Measurements from ENCODE around the gene ATP2A2.

DNA sequence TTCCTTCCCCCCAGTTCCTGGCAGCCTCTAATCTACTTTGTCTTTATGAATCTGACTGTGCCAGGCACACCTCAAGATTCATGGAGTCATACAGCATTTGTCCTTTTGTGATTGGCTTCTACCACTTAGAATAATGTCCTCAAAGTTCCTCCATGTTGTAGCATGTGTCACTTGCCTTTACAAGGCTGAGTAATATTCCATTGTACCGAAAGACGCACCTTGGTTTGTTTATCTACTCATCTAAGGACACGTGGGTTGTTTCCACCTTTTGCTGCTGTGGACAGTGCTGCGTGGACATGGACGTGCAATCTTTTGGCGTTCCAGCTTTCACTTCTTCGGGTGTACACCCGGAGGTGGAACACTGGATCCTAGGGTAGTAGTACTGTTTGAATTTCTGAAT lies 88.9 kb downstream of the ATP2A2 start:
- TF ChIP-seq POLR2A (IDR thresholded peaks at IDR 0.05), result no peak
- TF ChIP-seq, protein P1, sequence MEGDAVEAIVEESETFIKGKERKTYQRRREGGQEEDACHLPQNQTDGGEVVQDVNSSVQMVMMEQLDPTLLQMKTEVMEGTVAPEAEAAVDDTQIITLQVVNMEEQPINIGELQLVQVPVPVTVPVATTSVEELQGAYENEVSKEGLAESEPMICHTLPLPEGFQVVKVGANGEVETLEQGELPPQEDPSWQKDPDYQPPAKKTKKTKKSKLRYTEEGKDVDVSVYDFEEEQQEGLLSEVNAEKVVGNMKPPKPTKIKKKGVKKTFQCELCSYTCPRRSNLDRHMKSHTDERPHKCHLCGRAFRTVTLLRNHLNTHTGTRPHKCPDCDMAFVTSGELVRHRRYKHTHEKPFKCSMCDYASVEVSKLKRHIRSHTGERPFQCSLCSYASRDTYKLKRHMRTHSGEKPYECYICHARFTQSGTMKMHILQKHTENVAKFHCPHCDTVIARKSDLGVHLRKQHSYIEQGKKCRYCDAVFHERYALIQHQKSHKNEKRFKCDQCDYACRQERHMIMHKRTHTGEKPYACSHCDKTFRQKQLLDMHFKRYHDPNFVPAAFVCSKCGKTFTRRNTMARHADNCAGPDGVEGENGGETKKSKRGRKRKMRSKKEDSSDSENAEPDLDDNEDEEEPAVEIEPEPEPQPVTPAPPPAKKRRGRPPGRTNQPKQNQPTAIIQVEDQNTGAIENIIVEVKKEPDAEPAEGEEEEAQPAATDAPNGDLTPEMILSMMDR (IDR thresholded peaks at IDR 0.05), result no peak
